K562 (cell line): ENCODE measurements around the gene ST14.

Source experiments
- EP300 ChIP-seq: IDR thresholded peaks from 2 replicates; pipeline ENCODE4 v1.6.1; 2012; ENCODE audit warnings: low read length, improper control_type of control experiment
- FOXM1 ChIP-seq, 2 experiments: fragments of 450-650 bp in 1 of 2; sonication (generic) in 1 of 2; formaldehyde crosslinking in 1 of 2; IDR thresholded peaks; 2 replicates each; pipeline versions ENCODE4 v1.6.1 to v1.9.0; 2017 to 2022; ENCODE audit warnings: low read depth in 2 of 2, mild to moderate bottlenecking in 2 of 2, missing genetic modification reagents in 1 of 2, moderate library complexity in 1 of 2
- SPI1 ChIP-seq: IDR thresholded peaks from 2 replicates; pipeline ENCODE4 v1.6.1; 2011; ENCODE audit warnings: low read depth, low read length, control low read depth, borderline replicate concordance
- ZNF184 ChIP-seq: sonication (generic); formaldehyde crosslinking; IDR thresholded peaks from 2 replicates; pipeline ENCODE4 v1.5.0; 2020; ENCODE audit warnings: missing genetic modification reagents
- ZNF586 ChIP-seq: fragments of 450-650 bp; formaldehyde crosslinking; conservative IDR thresholded peaks from 2 replicates; pipeline ENCODE4 v1.4.0; 2020; ENCODE audit warnings: mild to moderate bottlenecking, moderate library complexity

DNA sequence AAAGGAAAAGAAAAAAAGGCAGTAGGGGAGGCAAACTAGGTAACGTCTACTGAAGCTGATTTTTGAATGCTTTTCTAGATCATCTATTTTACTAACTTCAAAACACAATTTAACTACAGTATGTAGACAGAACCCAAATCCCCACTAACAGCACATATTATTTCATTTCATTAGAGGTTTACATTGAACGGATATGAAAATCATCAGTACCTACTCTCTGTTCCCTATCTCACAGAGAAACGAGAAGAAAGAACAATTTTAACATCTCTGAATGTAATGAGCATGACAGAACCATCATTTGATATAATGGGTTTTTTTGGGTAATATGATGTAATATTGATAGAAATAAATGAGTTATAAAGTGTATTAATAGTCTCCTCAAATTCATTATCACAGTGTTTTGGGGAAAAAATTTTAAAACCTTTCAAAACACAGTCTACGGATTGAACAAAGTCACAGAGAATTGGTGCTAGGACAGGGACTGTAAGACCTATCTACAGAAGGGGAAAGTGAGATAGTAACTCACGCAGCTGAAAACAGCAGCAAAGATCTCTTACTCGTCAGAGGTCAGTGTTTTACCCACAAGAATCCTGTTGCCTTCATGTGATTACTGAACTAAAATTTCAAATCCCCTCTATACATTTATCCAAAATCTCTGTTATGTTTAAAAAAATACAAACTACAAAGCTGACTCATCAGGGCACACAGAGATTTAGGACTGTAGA lies 77.9 kb downstream of the ST14 start:
- TF ChIP-seq ZNF184 (no peak), SPI1 (no peak), FOXM1 (IDR thresholded peaks at IDR 0.05; ENCODE audit: low read depth) (no peak), FOXM1 (CRISPR knock-in tag; IDR thresholded peaks at IDR 0.05; ENCODE audit: low read depth) (no peak), EP300 (no peak), ZNF586 (CRISPR knock-in tag) (no peak)
